Coronary artery (tissue), 2 donors: Measurements from ENCODE around the gene NPC2.
A peak's percentile ranks its signal among the peaks of the same experiment; 100 is the strongest.

Experiments
- DNase-seq: peaks from one replicate; pipeline ENCODE4 v3.0.0-alpha.2; 2017; ENCODE audit warnings: low spot score
- H3K27ac ChIP-seq, 2 donors: fragments of 200-600 bp; sonication (generic); one replicate each; pipeline ENCODE4 v1.5.1; 2016 to 2019
- H3K4me3 ChIP-seq: fragments of 200-600 bp; sonication (generic); 2 replicates; pipeline ENCODE4 v1.5.1; 2016; ENCODE audit warnings: mild to moderate bottlenecking, moderate library complexity
- CTCF ChIP-seq: fragments of 200-600 bp; sonication (generic); IDR thresholded peaks from one replicate; pipeline ENCODE4 v1.5.1; 2019; ENCODE audit warnings: antibody characterized with exemption

The NPC2 gene

GRCh38 chr14:74526854-74527585 is 33.9 kb upstream of the NPC2 start:
- DNase-seq = no peak
- H3K27ac ChIP-seq = peak overlapping the region in 1 of 2 donors; percentile 8
- no peak for TF ChIP-seq CTCF

GRCh38 chr14:74525361-74525851 is 32.3 kb upstream of the NPC2 start:
- no peak for DNase-seq
- no peak for TF ChIP-seq CTCF
- Histone ChIP-seq H3K4me3 (no peak overlapping the region), H3K27ac (peak overlapping the region in 1 of 2 donors; percentile 44)

More at GRCh38 chr14:74526854-74527585, 33.9 kb upstream of the NPC2 start:
- no peak overlapping the region for H3K4me3 ChIP-seq

GRCh38 chr14:74524812-74525135 is 31.7 kb upstream of the NPC2 start:
- Histone ChIP-seq H3K4me3 (no peak overlapping the region), H3K27ac (peak overlapping the region in 1 of 2 donors; percentile 44)
- TF ChIP-seq CTCF = no peak
- no peak for DNase-seq

GRCh38 chr14:74524076-74524811 is 31.1 kb upstream of the NPC2 start:
- H3K4me3 ChIP-seq = no peak overlapping the region

GRCh38 chr14:74522740-74523139 is 29.6 kb upstream of the NPC2 start:
- H3K27ac ChIP-seq = no peak overlapping the region
- H3K4me3 ChIP-seq = no peak overlapping the region
- DNase-seq = no peak
- TF ChIP-seq CTCF = no peak

More at GRCh38 chr14:74524076-74524811, 31.1 kb upstream of the NPC2 start:
- peak overlapping the region in 1 of 2 donors; percentile 44 for H3K27ac ChIP-seq
- TF ChIP-seq CTCF = no peak
- DNase-seq = no peak

- no peak for DNase-seq
- Histone ChIP-seq H3K4me3 (no peak overlapping the region), H3K27ac (no peak overlapping the region)
- TF ChIP-seq CTCF = no peak
Observed at GRCh38 chr14:74521756-74522155, 28.7 kb upstream of the NPC2 start.
